LNCAP (cell line): ENCODE results near the gene TAGLN2.

Experiments
- CTCF ChIP-seq: fragments of 450-650 bp; IDR thresholded peaks from 2 replicates; pipeline ENCODE4 v1.5.1; 2017; ENCODE audit warnings: mild to moderate bottlenecking

The TAGLN2 gene

GRCh38 chr1:159916242-159917051, 8.9 kb downstream of the TAGLN2 start:
- no peak for TF ChIP-seq CTCF

GRCh38 chr1:159915571-159916241, 9.6 kb downstream of the TAGLN2 start:
- TF ChIP-seq CTCF, result no peak

- TF ChIP-seq CTCF, result no peak
These were observed 10.9 kb downstream of the TAGLN2 start for GRCh38 chr1:159914252-159915018.

- no peak for TF ChIP-seq CTCF
These were observed 11.7 kb downstream of the TAGLN2 start for GRCh38 chr1:159913451-159914192.

- no peak for TF ChIP-seq CTCF
These were observed 13.8 kb downstream of the TAGLN2 start for GRCh38 chr1:159911326-159912070.

- no peak for TF ChIP-seq CTCF
These were observed 17.0 kb downstream of the TAGLN2 start for GRCh38 chr1:159908031-159908940.
